Activated CD8-positive, alpha-beta T cell treated with anti-CD3 and anti-CD28 coated beads, Interleukin-2, amount 10 ng/mL, durations not matched to agents 7 days and 5 days (primary cell): ENCODE data around the gene SAA1. TPM values are rescaled to one million over a fixed set of nuclear protein-coding genes. Genes with fewer than 3 reads are reported as not detected.

Experiments
- ATAC-seq: fragments of 150-1000 bp; cut with Tn5 transposase; one replicate; pipeline ENCODE4 v1.10.0; 2021; ENCODE audit warnings: moderate library complexity
- CTCF ChIA-PET: fragments of 350-600 bp; sonication (Branson Sonifier 250); formaldehyde crosslinking; loops from one replicate; lab custom pipeline; 2021; ENCODE audit warnings: antibody characterized with exemption; lab: Charles Lee
- POLR2A ChIA-PET: fragments of 350-600 bp; sonication (Branson Sonifier 250); formaldehyde crosslinking; loops from one replicate; lab custom pipeline; 2021; ENCODE audit warnings: antibody characterized with exemption; lab: Charles Lee
- DNase-seq: peaks from one replicate; pipeline ENCODE4 v3.0.0-alpha.2; 2020
- H3K27ac Mint-ChIP-seq: one replicate; pipeline ENCODE4 v1.8.0; 2021; ENCODE audit warnings: mild to moderate bottlenecking, mixed read lengths
- H3K27me3 Mint-ChIP-seq: one replicate; pipeline ENCODE4 v1.8.0; 2021; ENCODE audit warnings: low read depth, mixed read lengths
- H3K36me3 Mint-ChIP-seq: one replicate; pipeline ENCODE4 v1.8.0; 2021; ENCODE audit warnings: low read depth, mixed read lengths
- H3K4me1 Mint-ChIP-seq: one replicate; pipeline ENCODE4 v1.8.0; 2021; ENCODE audit warnings: low read depth, mixed read lengths
- H3K4me3 Mint-ChIP-seq: one replicate; pipeline ENCODE4 v1.8.0; 2021; ENCODE audit warnings: mild to moderate bottlenecking, mixed read lengths
- H3K9me3 Mint-ChIP-seq: one replicate; pipeline ENCODE4 v1.8.0; 2022; ENCODE audit warnings: mixed read lengths; ENCODE audit not compliant: insufficient read depth
- total RNA-seq, 2 experiments: library from RNA; stranded (reverse); gene quantifications; one replicate each; pipeline ENCODE4 v1.2.3, GENCODE V29; 2021

The SAA1 gene
- total RNA-seq, 2 experiments from 2014 or later = not detected

- H3K36me3 Mint-ChIP-seq = peaks cover 50% of the 10 kb centered on the region
- no peak overlapping the region for H3K4me3 Mint-ChIP-seq
- no peaks in the 10 kb centered on the region for H3K9me3 Mint-ChIP-seq
- DNase-seq (no peak), ATAC-seq (no peak)
- H3K27ac Mint-ChIP-seq = no peak overlapping the region
- peaks cover 7% of the 10 kb centered on the region for H3K4me1 Mint-ChIP-seq
- H3K27me3 Mint-ChIP-seq = no peaks in the 10 kb centered on the region
- POLR2A ChIA-PET = no interaction called here
- CTCF ChIA-PET = interaction anchor here (0.8 to 1.2 kb wide), 3 partner anchors 35 to 171 kb away, joined by 3 to 5 read pairs (median 3); no protein-coding TSS in a partner anchor
These were observed 19.8 kb downstream of the SAA1 start for GRCh38 chr11:18285841-18286240.

GRCh38 chr11:18288911-18289310 is 22.8 kb downstream of the SAA1 start:
- no peaks in the 10 kb centered on the region for H3K27me3 Mint-ChIP-seq
- no peak overlapping the region for H3K27ac Mint-ChIP-seq
- no peaks in the 10 kb centered on the region for H3K4me1 Mint-ChIP-seq
- H3K9me3 Mint-ChIP-seq = no peaks in the 10 kb centered on the region
- no peak for ATAC-seq
- POLR2A ChIA-PET = no interaction called here
- no peak for DNase-seq
- CTCF ChIA-PET = interaction anchor here (1.2 kb wide), 1 partner anchor 8 kb away, joined by 3 read pairs; no protein-coding TSS in a partner anchor
- H3K4me3 Mint-ChIP-seq = no peak overlapping the region
- H3K36me3 Mint-ChIP-seq = peaks cover 53% of the 10 kb centered on the region

- ChIA-PET CTCF (interaction anchor here (1.3 to 1.4 kb wide), 2 partner anchors 26 to 51 kb away, joined by 3 to 9 read pairs; no protein-coding TSS in a partner anchor), POLR2A (interaction anchor here (0.7 to 1.2 kb wide), 2 partner anchors 14 to 102 kb away, joined by 3 read pairs; no protein-coding TSS in a partner anchor)
- Mint-ChIP-seq H3K27ac (no peak overlapping the region), H3K4me1 (no peaks in the 10 kb centered on the region), H3K27me3 (no peaks in the 10 kb centered on the region), H3K36me3 (peaks cover 65% of the 10 kb centered on the region), H3K4me3 (no peak overlapping the region), H3K9me3 (no peaks in the 10 kb centered on the region)
- DNase-seq (no peak), ATAC-seq (no peak)
These were observed 28.8 kb downstream of the SAA1 start for GRCh38 chr11:18294862-18295261.

GRCh38 chr11:18295316-18295715 is 29.3 kb downstream of the SAA1 start:
- H3K4me3 Mint-ChIP-seq = no peak overlapping the region
- CTCF ChIA-PET = interaction anchor here (1.3 to 1.4 kb wide), 2 partner anchors 26 to 52 kb away, joined by 3 to 9 read pairs; no protein-coding TSS in a partner anchor
- H3K36me3 Mint-ChIP-seq = peaks cover 61% of the 10 kb centered on the region
- ATAC-seq = no peak
- no peaks in the 10 kb centered on the region for H3K9me3 Mint-ChIP-seq
- DNase-seq = no peak
- no peaks in the 10 kb centered on the region for H3K27me3 Mint-ChIP-seq
- no peaks in the 10 kb centered on the region for H3K4me1 Mint-ChIP-seq
- POLR2A ChIA-PET = interaction anchor here (0.7 to 1.2 kb wide), 2 partner anchors 14 to 102 kb away, joined by 3 read pairs; no protein-coding TSS in a partner anchor
- H3K27ac Mint-ChIP-seq = no peak overlapping the region

GRCh38 chr11:18299721-18300120 is 33.7 kb downstream of the SAA1 start:
- no peak overlapping the region for H3K4me3 Mint-ChIP-seq
- H3K27ac Mint-ChIP-seq = no peak overlapping the region
- no peaks in the 10 kb centered on the region for H3K9me3 Mint-ChIP-seq
- ATAC-seq = no peak
- ChIA-PET POLR2A (interaction anchor here (0.6 kb wide), 1 partner anchor 204 kb away, joined by 3 read pairs; no protein-coding TSS in a partner anchor), CTCF (interaction anchor here (0.6 to 1.5 kb wide), 3 partner anchors 16 to 73 kb away, joined by 3 to 6 read pairs (median 6); no protein-coding TSS in a partner anchor)
- peaks cover 43% of the 10 kb centered on the region for H3K36me3 Mint-ChIP-seq
- H3K4me1 Mint-ChIP-seq = no peaks in the 10 kb centered on the region
- no peak for DNase-seq
- H3K27me3 Mint-ChIP-seq = no peaks in the 10 kb centered on the region

- H3K9me3 Mint-ChIP-seq = no peaks in the 10 kb centered on the region
- peaks cover 39% of the 10 kb centered on the region for H3K36me3 Mint-ChIP-seq
- H3K4me3 Mint-ChIP-seq = no peak overlapping the region
- no peak overlapping the region for H3K27ac Mint-ChIP-seq
- H3K27me3 Mint-ChIP-seq = no peaks in the 10 kb centered on the region
- ATAC-seq = no peak
- POLR2A ChIA-PET = no interaction called here
- CTCF ChIA-PET = no interaction called here
- no peak for DNase-seq
- H3K4me1 Mint-ChIP-seq = no peaks in the 10 kb centered on the region
These were observed 38.7 kb downstream of the SAA1 start for GRCh38 chr11:18304745-18305144.

- CTCF ChIA-PET = interaction anchor here (0.7 to 1.5 kb wide), 4 partner anchors 7 to 28 kb away, joined by 3 to 5 read pairs (median 4); no protein-coding TSS in a partner anchor
- POLR2A ChIA-PET = no interaction called here
- H3K36me3 Mint-ChIP-seq = peaks cover 42% of the 10 kb centered on the region
These were observed 41.5 kb downstream of the SAA1 start for GRCh38 chr11:18307461-18308139.

GRCh38 chr11:18308242-18308641 is 42.2 kb downstream of the SAA1 start:
- no peak for ATAC-seq
- peaks cover 42% of the 10 kb centered on the region for H3K36me3 Mint-ChIP-seq
- no peaks in the 10 kb centered on the region for H3K9me3 Mint-ChIP-seq
- POLR2A ChIA-PET = no interaction called here
- no peak for DNase-seq
- CTCF ChIA-PET = interaction anchor here (1.1 kb wide), 1 partner anchor 11 kb away, joined by 4 read pairs; no protein-coding TSS in a partner anchor
- H3K27ac Mint-ChIP-seq = no peak overlapping the region
- no peaks in the 10 kb centered on the region for H3K27me3 Mint-ChIP-seq
- no peak overlapping the region for H3K4me3 Mint-ChIP-seq
- no peaks in the 10 kb centered on the region for H3K4me1 Mint-ChIP-seq

More at GRCh38 chr11:18307461-18308139, 41.5 kb downstream of the SAA1 start:
- Mint-ChIP-seq H3K27me3 (no peaks in the 10 kb centered on the region), H3K4me1 (no peaks in the 10 kb centered on the region), H3K9me3 (no peaks in the 10 kb centered on the region), H3K27ac (no peak overlapping the region), H3K4me3 (no peak overlapping the region)
- DNase-seq = no peak
- ATAC-seq = no peak

GRCh38 chr11:18309691-18310090 is 43.6 kb downstream of the SAA1 start:
- H3K4me1 Mint-ChIP-seq = no peaks in the 10 kb centered on the region
- CTCF ChIA-PET = no interaction called here
- no peaks in the 10 kb centered on the region for H3K27me3 Mint-ChIP-seq
- H3K27ac Mint-ChIP-seq = no peak overlapping the region
- H3K4me3 Mint-ChIP-seq = no peak overlapping the region
- peaks cover 42% of the 10 kb centered on the region for H3K36me3 Mint-ChIP-seq
- no peak for ATAC-seq
- no peaks in the 10 kb centered on the region for H3K9me3 Mint-ChIP-seq
- POLR2A ChIA-PET = no interaction called here
- no peak for DNase-seq

GRCh38 chr11:18310800-18311340 is 44.8 kb downstream of the SAA1 start:
- Mint-ChIP-seq H3K4me1 (no peaks in the 10 kb centered on the region), H3K27ac (no peak overlapping the region), H3K36me3 (peaks cover 42% of the 10 kb centered on the region), H3K4me3 (no peak overlapping the region), H3K9me3 (no peaks in the 10 kb centered on the region), H3K27me3 (no peaks in the 10 kb centered on the region)
- ChIA-PET POLR2A (no interaction called here), CTCF (interaction anchor here (1.2 kb wide), 1 partner anchor 67 kb away, joined by 4 read pairs; no protein-coding TSS in a partner anchor)
- ATAC-seq (no peak), DNase-seq (no peak)

- Mint-ChIP-seq H3K4me1 (no peaks in the 10 kb centered on the region), H3K36me3 (peaks cover 32% of the 10 kb centered on the region), H3K9me3 (no peaks in the 10 kb centered on the region), H3K27ac (no peak overlapping the region), H3K4me3 (no peak overlapping the region), H3K27me3 (no peaks in the 10 kb centered on the region)
- no peak for DNase-seq
- POLR2A ChIA-PET = interaction anchor here (1.7 kb wide), 1 partner anchor 10 kb away, joined by 8 read pairs; the partner anchor contains the start of genes GTF2H1 and HPS5
- no peak for ATAC-seq
- CTCF ChIA-PET = interaction anchor here (1.2 kb wide), 1 partner anchor 68 kb away, joined by 4 read pairs; no protein-coding TSS in a partner anchor
These were observed 45.9 kb downstream of the SAA1 start for GRCh38 chr11:18312012-18312411.
